GM18505 (cell line): ENCODE measurements around the gene PMEL.
"Not testable (repeated sequence)": the region's sequence is repeated elsewhere in the genome, so short reads cannot be mapped to it uniquely, and the experiment has no call there.

Source experiments
- ATAC-seq: cut with Tn5 transposase; IDR thresholded peaks from one replicate; pipeline ENCODE4 v1.9.1; 2021; ENCODE audit not compliant: unreplicated experiment
- POLR2A ChIP-seq: IDR thresholded peaks from 4 replicates; pipeline ENCODE4 v1.6.1; 2011; ENCODE audit warnings: borderline replicate concordance; ENCODE audit not compliant: insufficient read depth, insufficient read length; ENCODE audit errors: extremely low read depth

PMEL gene

GRCh38 chr12:55927588-55928502 is 38.0 kb downstream of the PMEL start, which contains the start of gene PYM1:
PYM1 (minus strand) TSS chr12:55927894; CDS start chr12:55927761, 133 bp downstream.
- TF ChIP-seq POLR2A = peak; percentile 82
- ATAC-seq = peak; percentile 29

GRCh38 chr12:55926738-55927587 is 38.9 kb downstream of the PMEL start:
- ATAC-seq = peak; percentile 47
- peak; percentile 77 for TF ChIP-seq POLR2A

- no peak for ATAC-seq
- no peak for TF ChIP-seq POLR2A
Observed at GRCh38 chr12:55925870-55926737, 39.7 kb downstream of the PMEL start.

GRCh38 chr12:55925371-55925770 is 40.5 kb downstream of the PMEL start:
- no peak for ATAC-seq
- TF ChIP-seq POLR2A = no peak

GRCh38 chr12:55923648-55924047 is 42.2 kb downstream of the PMEL start:
- not testable (repeated sequence) for ATAC-seq

GRCh38 chr12:55922126-55922525 is 43.7 kb downstream of the PMEL start:
- ATAC-seq = no peak

GRCh38 chr12:55919032-55919431 is 46.8 kb downstream of the PMEL start:
- ATAC-seq = not testable (repeated sequence)

More at GRCh38 chr12:55922126-55922525, 43.7 kb downstream of the PMEL start:
- TF ChIP-seq POLR2A = no peak

GRCh38 chr12:55915482-55915859 is 50.4 kb downstream of the PMEL start:
- ATAC-seq = no peak
- TF ChIP-seq POLR2A = no peak

GRCh38 chr12:55912908-55913307 is 52.9 kb downstream of the PMEL start:
- no peak for ATAC-seq
- no peak for TF ChIP-seq POLR2A

- ATAC-seq = no peak
Observed at GRCh38 chr12:55909513-55909884, 56.3 kb downstream of the PMEL start.

GRCh38 chr12:55908726-55909512 is 56.9 kb downstream of the PMEL start:
- no peak for TF ChIP-seq POLR2A
- ATAC-seq = no peak

More at GRCh38 chr12:55909513-55909884, 56.3 kb downstream of the PMEL start:
- TF ChIP-seq POLR2A = no peak

GRCh38 chr12:55906056-55906455 is 59.8 kb downstream of the PMEL start:
- no peak for TF ChIP-seq POLR2A
- no peak for ATAC-seq
